Measurements from ENCODE around the gene ARHGEF12. TPM values are rescaled to one million over a fixed set of nuclear protein-coding genes. Genes with fewer than 3 reads are reported as not detected.

Gene ARHGEF12
- total RNA-seq, 1 donor: 134 TPM

- DNase-seq (ENCODE audit: insufficient read length, low spot score, missing footprints): no peak
- Histone ChIP-seq H3K9me3 (ENCODE audit: low read depth, low read length) (no peaks in the 10 kb centered on the region), H3K27ac (ENCODE audit: low read depth, low read length) (no peak overlapping the region), H2AFZ (ENCODE audit: low read length) (no peak overlapping the region), H3K4me1 (ENCODE audit: insufficient read depth, low read length) (no peaks in the 10 kb centered on the region), H3K36me3 (ENCODE audit: insufficient read depth, low read length) (no peaks in the 10 kb centered on the region), H3K4me2 (ENCODE audit: insufficient read depth, low read length) (no peak overlapping the region), H3K4me3 (ENCODE audit: insufficient read depth, low read length) (no peak overlapping the region), H4K20me1 (ENCODE audit: insufficient read depth, low read length) (no peaks in the 10 kb centered on the region), H3K27me3 (ENCODE audit: insufficient read depth, low read length) (peaks cover 78% of the 10 kb centered on the region), H3K79me2 (ENCODE audit: insufficient read depth, low read length) (no peaks in the 10 kb centered on the region)
- no peak for TF ChIP-seq CTCF (IDR thresholded peaks at IDR 0.05; ENCODE audit: extremely low read depth, low read depth, low read length)
Observed at GRCh38 chr11:120296554-120296953, 39.7 kb upstream of the ARHGEF12 start.

GRCh38 chr11:120298461-120298860 lies 37.8 kb upstream of the ARHGEF12 start:
- Histone ChIP-seq H3K4me2 (ENCODE audit: insufficient read depth, low read length) (no peak overlapping the region), H2AFZ (ENCODE audit: low read length) (no peak overlapping the region), H4K20me1 (ENCODE audit: insufficient read depth, low read length) (no peaks in the 10 kb centered on the region), H3K27ac (ENCODE audit: low read depth, low read length) (no peak overlapping the region), H3K9me3 (ENCODE audit: low read depth, low read length) (no peaks in the 10 kb centered on the region), H3K27me3 (ENCODE audit: insufficient read depth, low read length) (peaks cover 77% of the 10 kb centered on the region), H3K36me3 (ENCODE audit: insufficient read depth, low read length) (no peaks in the 10 kb centered on the region), H3K4me3 (ENCODE audit: insufficient read depth, low read length) (no peak overlapping the region), H3K4me1 (ENCODE audit: insufficient read depth, low read length) (no peaks in the 10 kb centered on the region), H3K79me2 (ENCODE audit: insufficient read depth, low read length) (no peaks in the 10 kb centered on the region)
- no peak for DNase-seq (ENCODE audit: insufficient read length, low spot score, missing footprints)
- TF ChIP-seq CTCF (IDR thresholded peaks at IDR 0.05; ENCODE audit: extremely low read depth, low read depth, low read length): no peak

GRCh38 chr11:120302001-120302805 lies 34.0 kb upstream of the ARHGEF12 start:
- TF ChIP-seq CTCF (IDR thresholded peaks at IDR 0.05; ENCODE audit: extremely low read depth, low read depth, low read length): no peak
- H3K27ac ChIP-seq (ENCODE audit: low read depth, low read length): no peak overlapping the region
- H3K4me2 ChIP-seq (ENCODE audit: insufficient read depth, low read length): no peak overlapping the region
- H2AFZ ChIP-seq (ENCODE audit: low read length): no peak overlapping the region
- no peak overlapping the region for H3K4me3 ChIP-seq (ENCODE audit: insufficient read depth, low read length)
- no peaks in the 10 kb centered on the region for H4K20me1 ChIP-seq (ENCODE audit: insufficient read depth, low read length)
- H3K4me1 ChIP-seq (ENCODE audit: insufficient read depth, low read length): peaks cover 12% of the 10 kb centered on the region
- H3K27me3 ChIP-seq (ENCODE audit: insufficient read depth, low read length): peaks cover 42% of the 10 kb centered on the region
- H3K9me3 ChIP-seq (ENCODE audit: low read depth, low read length): no peaks in the 10 kb centered on the region
- DNase-seq (ENCODE audit: insufficient read length, low spot score, missing footprints): no peak
- no peaks in the 10 kb centered on the region for H3K36me3 ChIP-seq (ENCODE audit: insufficient read depth, low read length)
- no peaks in the 10 kb centered on the region for H3K79me2 ChIP-seq (ENCODE audit: insufficient read depth, low read length)

- Histone ChIP-seq H3K79me2 (ENCODE audit: insufficient read depth, low read length) (no peaks in the 10 kb centered on the region), H3K9me3 (ENCODE audit: low read depth, low read length) (no peaks in the 10 kb centered on the region), H3K36me3 (ENCODE audit: insufficient read depth, low read length) (no peaks in the 10 kb centered on the region), H3K4me2 (ENCODE audit: insufficient read depth, low read length) (no peak overlapping the region), H3K4me1 (ENCODE audit: insufficient read depth, low read length) (peaks cover 12% of the 10 kb centered on the region), H2AFZ (ENCODE audit: low read length) (no peak overlapping the region), H3K4me3 (ENCODE audit: insufficient read depth, low read length) (no peak overlapping the region), H3K27me3 (ENCODE audit: insufficient read depth, low read length) (peaks cover 34% of the 10 kb centered on the region), H3K27ac (ENCODE audit: low read depth, low read length) (no peak overlapping the region), H4K20me1 (ENCODE audit: insufficient read depth, low read length) (no peaks in the 10 kb centered on the region)
- TF ChIP-seq CTCF (IDR thresholded peaks at IDR 0.05; ENCODE audit: extremely low read depth, low read depth, low read length): peak; percentile 100
- DNase-seq (ENCODE audit: insufficient read length, low spot score, missing footprints): peak; percentile 87
Observed at GRCh38 chr11:120303004-120303637, 33.1 kb upstream of the ARHGEF12 start.
